ENCODE data around the gene HMGN2.

DNA sequence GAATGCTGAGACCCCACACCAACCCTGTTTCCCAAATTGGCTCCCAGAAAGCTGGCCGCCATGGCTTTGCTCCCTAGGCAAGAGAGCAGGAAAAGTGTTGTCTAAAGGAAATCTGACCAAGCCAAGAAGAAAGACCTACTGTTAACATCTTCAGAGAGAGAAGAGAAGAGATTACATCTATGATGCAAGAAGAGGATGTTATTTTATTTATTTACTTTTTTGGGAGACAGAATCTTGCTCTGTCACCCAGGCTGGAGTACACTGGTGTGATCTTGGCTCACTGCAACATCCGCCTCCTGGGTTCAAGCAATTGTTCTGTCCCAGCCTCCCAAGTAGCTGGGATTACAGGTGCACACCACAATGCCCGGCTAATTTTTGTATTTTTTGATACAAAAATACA is 21.7 kb downstream of the HMGN2 start:
- TF ChIP-seq SP1 (IDR thresholded peaks at IDR 0.05): no peak
- no peak for TF ChIP-seq FOXA1 (IDR thresholded peaks at IDR 0.05)
- TF ChIP-seq BHLHE40 (IDR thresholded peaks at IDR 0.05; ENCODE audit: borderline replicate concordance): no peak
- no peak for TF ChIP-seq FOXK2 (IDR thresholded peaks at IDR 0.05)
- TF ChIP-seq SUZ12 (IDR thresholded peaks at IDR 0.05): no peak
- TF ChIP-seq, protein P1, sequence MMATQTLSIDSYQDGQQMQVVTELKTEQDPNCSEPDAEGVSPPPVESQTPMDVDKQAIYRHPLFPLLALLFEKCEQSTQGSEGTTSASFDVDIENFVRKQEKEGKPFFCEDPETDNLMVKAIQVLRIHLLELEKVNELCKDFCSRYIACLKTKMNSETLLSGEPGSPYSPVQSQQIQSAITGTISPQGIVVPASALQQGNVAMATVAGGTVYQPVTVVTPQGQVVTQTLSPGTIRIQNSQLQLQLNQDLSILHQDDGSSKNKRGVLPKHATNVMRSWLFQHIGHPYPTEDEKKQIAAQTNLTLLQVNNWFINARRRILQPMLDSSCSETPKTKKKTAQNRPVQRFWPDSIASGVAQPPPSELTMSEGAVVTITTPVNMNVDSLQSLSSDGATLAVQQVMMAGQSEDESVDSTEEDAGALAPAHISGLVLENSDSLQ (IDR thresholded peaks at IDR 0.05): no peak
- TF ChIP-seq ELF4 (IDR thresholded peaks at IDR 0.05): no peak
- no peak for TF ChIP-seq TARDBP (IDR thresholded peaks at IDR 0.05)
- no peak for TF ChIP-seq LEF1 (IDR thresholded peaks at IDR 0.05; ENCODE audit: borderline replicate concordance)
- TF ChIP-seq NFRKB (IDR thresholded peaks at IDR 0.05): no peak
